ENCODE data around the gene CKAP4.

CKAP4 gene

DNA sequence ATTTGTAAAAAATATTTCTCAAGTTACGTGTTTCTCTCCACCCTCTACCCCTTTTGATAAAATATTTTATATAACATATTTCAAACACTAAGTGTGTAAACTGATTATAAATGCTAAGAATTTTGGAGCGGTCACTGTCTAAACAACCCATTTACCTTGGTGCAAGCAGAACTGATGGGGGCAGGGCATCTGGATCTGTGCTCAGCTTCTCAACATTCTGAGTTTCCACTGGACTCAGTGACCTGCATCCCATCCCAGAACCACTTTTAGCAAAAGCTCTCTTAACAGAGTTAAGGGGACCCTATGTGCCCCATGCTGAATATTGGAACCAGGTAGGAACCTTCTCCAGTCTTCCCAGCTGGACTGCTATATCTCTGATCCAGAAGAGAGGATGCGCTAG lies 53.5 kb downstream of the CKAP4 start:
- no peak for DNase-seq

DNA sequence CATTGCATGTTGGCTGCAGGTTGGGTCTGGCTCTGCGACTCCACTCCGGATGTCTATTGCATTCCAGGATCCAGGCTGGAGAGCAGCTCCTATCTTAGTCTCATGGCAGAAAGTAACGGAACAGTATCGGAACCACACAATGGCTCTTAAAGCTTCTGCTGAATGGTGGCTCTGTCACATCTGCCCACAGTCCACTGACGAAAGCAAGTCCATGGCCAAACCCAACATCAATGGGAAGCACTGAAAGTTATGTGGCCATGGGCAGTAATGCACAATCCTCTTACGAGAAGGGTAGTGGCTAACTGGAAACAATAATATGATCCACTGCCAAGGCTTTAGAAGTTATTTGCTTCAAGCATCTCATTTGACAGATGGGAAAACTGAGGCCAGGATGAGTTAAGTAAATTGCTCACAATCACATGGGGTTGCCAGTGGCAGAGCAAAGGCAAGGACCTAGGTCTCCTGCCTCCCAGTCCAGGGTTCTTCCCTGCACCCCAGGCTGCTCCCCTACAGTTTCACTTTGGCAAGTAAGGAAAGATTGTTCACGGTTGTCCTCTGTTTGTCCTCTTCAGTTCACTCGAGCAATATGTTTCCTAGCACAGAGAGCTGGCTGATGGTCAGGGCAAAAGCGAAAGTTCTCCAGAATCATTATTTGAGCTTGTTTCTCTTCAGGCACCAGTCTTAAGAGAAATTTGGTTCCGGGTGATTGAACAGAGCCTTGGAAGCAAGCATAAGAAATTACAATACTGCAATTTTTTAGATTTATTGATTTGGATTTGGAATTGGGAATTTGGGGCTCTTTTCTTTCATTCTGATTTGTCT lies 54.2 kb downstream of the CKAP4 start:
- DNase-seq, result peak; percentile 21

DNA sequence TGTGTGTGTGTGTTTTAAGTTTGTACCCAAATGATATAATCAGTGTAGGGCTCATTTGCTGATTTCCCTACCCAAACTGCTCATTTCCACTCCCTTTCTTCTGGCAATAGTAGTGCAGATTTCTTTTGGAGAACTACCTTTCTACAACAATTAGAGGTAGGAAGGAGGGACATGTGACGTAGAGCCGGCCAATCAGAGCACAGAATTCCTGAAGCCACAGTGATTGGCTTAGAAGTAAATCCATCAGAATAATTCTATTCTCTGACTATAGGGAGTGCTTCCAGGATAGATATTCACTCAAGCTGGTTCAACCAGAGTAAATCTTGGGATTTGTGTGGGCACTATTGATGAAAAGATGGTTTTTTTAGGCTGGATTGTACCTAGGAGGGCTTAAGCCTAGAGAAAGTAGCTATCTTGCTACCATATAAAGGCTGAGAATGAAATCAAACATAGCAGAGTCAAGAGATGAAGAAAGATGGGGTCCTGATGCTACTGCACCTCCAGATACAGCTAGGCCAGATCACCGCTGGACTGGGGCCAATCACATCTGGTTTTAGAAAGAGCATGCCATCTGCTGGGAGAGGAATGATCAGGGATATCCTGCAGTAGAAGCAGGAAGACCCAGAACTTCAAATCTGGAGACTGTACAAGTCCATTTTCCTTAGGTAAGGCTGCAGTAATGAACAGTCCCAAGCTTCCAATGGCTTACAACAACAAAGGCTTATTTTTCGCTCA lies 55.0 kb downstream of the CKAP4 start:
- DNase-seq, result no peak

DNA sequence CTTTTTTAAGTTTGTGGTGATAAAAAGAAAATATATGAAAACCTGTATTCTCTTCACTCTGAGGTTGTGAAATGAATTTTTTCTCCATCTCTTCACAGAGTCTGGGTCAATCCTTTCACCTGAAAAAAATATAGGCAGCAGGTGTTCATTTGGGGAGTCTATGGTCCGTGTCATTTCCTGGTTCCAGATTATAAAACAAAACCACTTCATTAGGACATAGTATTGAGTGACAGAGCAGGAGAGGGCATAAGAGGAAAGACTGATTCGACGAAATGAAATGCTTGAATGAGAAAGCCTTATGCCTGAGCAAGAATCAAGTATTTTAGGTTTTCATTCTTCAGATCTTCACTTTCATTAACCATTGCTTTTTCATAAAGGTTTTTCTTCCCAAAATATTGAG lies 57.2 kb downstream of the CKAP4 start:
- peak; percentile 98 for DNase-seq

DNA sequence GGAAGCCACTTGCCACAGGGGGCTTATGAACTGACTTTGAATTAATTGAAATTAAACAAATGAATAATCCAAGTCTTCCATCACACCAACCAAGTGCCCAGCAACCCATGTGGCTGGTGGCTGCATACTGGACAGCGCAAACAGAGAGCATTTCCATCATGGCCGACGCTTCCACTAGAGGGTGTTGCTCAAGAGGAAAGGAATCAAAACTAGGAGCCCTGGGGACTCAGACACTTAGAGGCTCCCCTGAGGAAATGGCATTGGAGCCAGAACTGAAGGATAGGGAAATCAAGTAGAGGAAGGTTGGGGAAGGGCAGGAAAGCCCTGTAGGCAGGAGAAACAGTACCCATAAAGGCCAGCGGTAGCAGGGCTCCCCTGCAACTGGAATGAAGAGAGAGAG lies 58.5 kb downstream of the CKAP4 start:
- DNase-seq, result peak; percentile 21

DNA sequence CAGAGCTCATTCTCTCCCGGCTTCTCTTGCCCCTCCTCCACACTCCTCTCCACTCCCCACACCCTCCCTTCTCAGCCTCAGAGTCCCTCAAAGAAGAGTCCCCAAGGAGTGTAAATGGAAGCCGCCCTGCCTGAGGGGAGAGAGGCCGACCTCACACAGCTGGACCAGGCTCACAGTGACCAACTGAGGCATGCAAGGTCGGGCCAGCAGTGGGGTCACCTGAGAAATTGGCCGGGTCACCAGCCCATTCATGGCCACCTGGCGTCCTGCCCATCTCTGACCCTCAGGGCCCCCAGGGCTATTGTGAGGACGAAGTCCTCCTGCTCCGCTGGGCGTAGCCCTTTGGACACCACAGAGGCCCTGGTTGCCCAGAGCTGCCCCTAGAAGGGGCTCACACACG lies 59.6 kb downstream of the CKAP4 start:
- DNase-seq, result no peak
